ENCODE data around the gene NTN1.

DNA sequence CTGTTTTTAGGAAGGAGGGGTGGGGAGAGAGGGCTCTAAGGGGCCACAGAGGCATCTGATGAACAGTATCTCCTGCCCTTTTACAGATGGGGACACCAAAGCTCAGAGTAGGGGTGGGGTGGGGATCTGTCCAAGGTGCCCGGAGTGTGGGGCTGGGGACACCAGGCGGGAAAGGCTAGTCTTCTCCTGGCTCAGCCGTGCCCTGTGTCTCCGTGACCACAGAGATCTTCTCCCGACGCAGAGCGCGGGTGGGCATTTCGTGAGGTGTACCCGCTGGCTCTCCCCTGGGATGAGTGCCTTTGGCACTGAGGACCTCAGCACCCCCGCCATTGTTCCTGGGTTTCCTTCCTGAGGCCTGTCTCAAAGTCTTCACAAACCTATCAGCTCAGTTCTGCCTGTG lies 209.6 kb downstream of the NTN1 start:
- TF ChIP-seq MED1 (CRISPR knock-in tag; IDR thresholded peaks at IDR 0.05): no peak
- no peak for TF ChIP-seq POLR2A (IDR thresholded peaks at IDR 0.05; ENCODE audit: insufficient read depth in 1 of 2, low read depth in 2 of 2, low read length in 2 of 2)
- TF ChIP-seq ZNF10 (CRISPR knock-in tag; IDR thresholded peaks at IDR 0.05; ENCODE audit: borderline replicate concordance, low read depth): no peak
- no peak for TF ChIP-seq HOXD1 (CRISPR knock-in tag; IDR thresholded peaks at IDR 0.05)
- no peak for TF ChIP-seq RAD21 (CRISPR knock-in tag; IDR thresholded peaks at IDR 0.05)
- TF ChIP-seq, protein P1, sequence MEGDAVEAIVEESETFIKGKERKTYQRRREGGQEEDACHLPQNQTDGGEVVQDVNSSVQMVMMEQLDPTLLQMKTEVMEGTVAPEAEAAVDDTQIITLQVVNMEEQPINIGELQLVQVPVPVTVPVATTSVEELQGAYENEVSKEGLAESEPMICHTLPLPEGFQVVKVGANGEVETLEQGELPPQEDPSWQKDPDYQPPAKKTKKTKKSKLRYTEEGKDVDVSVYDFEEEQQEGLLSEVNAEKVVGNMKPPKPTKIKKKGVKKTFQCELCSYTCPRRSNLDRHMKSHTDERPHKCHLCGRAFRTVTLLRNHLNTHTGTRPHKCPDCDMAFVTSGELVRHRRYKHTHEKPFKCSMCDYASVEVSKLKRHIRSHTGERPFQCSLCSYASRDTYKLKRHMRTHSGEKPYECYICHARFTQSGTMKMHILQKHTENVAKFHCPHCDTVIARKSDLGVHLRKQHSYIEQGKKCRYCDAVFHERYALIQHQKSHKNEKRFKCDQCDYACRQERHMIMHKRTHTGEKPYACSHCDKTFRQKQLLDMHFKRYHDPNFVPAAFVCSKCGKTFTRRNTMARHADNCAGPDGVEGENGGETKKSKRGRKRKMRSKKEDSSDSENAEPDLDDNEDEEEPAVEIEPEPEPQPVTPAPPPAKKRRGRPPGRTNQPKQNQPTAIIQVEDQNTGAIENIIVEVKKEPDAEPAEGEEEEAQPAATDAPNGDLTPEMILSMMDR (CRISPR knock-in tag; IDR thresholded peaks at IDR 0.05): no peak
- no peak for TF ChIP-seq RFX5 (IDR thresholded peaks at IDR 0.05; ENCODE audit: low read depth, low read length)
- TF ChIP-seq NFKB2 (CRISPR knock-in tag; IDR thresholded peaks at IDR 0.05; ENCODE audit: borderline replicate concordance): no peak
- no peak for TF ChIP-seq RBAK (CRISPR knock-in tag; IDR thresholded peaks at IDR 0.05)
- TF ChIP-seq YEATS2 (CRISPR knock-in tag; IDR thresholded peaks at IDR 0.05; ENCODE audit: borderline replicate concordance): no peak
- no peak for TF ChIP-seq EZH2 (conservative IDR thresholded peaks at IDR 0.05; ENCODE audit: low read depth, low read length)
- TF ChIP-seq ZBTB1 (CRISPR knock-in tag; IDR thresholded peaks at IDR 0.05; ENCODE audit: borderline replicate concordance): no peak

Data from HepG2 (cell line).